ENCODE measurements around the gene SEC16B. TPM values are rescaled to one million over a fixed set of nuclear protein-coding genes. Genes with fewer than 3 reads are reported as not detected.

Gene SEC16B
- total RNA-seq, 1 donor, result 3.3 TPM

- Histone ChIP-seq H3K4me1 (ENCODE audit: insufficient read depth, low read length) (peaks cover 19% of the 10 kb centered on the region), H3K27me3 (ENCODE audit: insufficient read depth, low read length) (no peaks in the 10 kb centered on the region), H3K36me3 (ENCODE audit: insufficient read depth, low read length) (no peaks in the 10 kb centered on the region), H3K79me2 (ENCODE audit: insufficient read depth, low read length) (no peaks in the 10 kb centered on the region), H2AFZ (ENCODE audit: low read length) (peak overlapping the region; percentile 26), H3K27ac (ENCODE audit: low read depth, low read length) (peak overlapping the region; percentile 45), H3K9me3 (ENCODE audit: low read depth, low read length) (no peaks in the 10 kb centered on the region), H3K4me2 (ENCODE audit: insufficient read depth, low read length) (peak overlapping the region; percentile 11), H4K20me1 (ENCODE audit: insufficient read depth, low read length) (no peaks in the 10 kb centered on the region), H3K4me3 (ENCODE audit: insufficient read depth, low read length) (no peak overlapping the region)
- TF ChIP-seq CTCF (IDR thresholded peaks at IDR 0.05; ENCODE audit: extremely low read depth, low read depth, low read length), result no peak
- DNase-seq (ENCODE audit: insufficient read length, low spot score, missing footprints), result no peak
These were observed 6.0 kb upstream of the SEC16B start for GRCh38 chr1:177975588-177976495.

GRCh38 chr1:177973585-177973984 lies 3.7 kb upstream of the SEC16B start:
- no peaks in the 10 kb centered on the region for H3K9me3 ChIP-seq (ENCODE audit: low read depth, low read length)
- H3K79me2 ChIP-seq (ENCODE audit: insufficient read depth, low read length), result no peaks in the 10 kb centered on the region
- DNase-seq (ENCODE audit: insufficient read length, low spot score, missing footprints), result no peak
- TF ChIP-seq CTCF (IDR thresholded peaks at IDR 0.05; ENCODE audit: extremely low read depth, low read depth, low read length), result no peak
- H3K36me3 ChIP-seq (ENCODE audit: insufficient read depth, low read length), result no peaks in the 10 kb centered on the region
- H3K27me3 ChIP-seq (ENCODE audit: insufficient read depth, low read length), result no peaks in the 10 kb centered on the region
- no peak overlapping the region for H3K4me2 ChIP-seq (ENCODE audit: insufficient read depth, low read length)
- no peak overlapping the region for H3K27ac ChIP-seq (ENCODE audit: low read depth, low read length)
- no peak overlapping the region for H2AFZ ChIP-seq (ENCODE audit: low read length)
- peaks cover 19% of the 10 kb centered on the region for H3K4me1 ChIP-seq (ENCODE audit: insufficient read depth, low read length)
- no peaks in the 10 kb centered on the region for H4K20me1 ChIP-seq (ENCODE audit: insufficient read depth, low read length)
- H3K4me3 ChIP-seq (ENCODE audit: insufficient read depth, low read length), result no peak overlapping the region

- TF ChIP-seq CTCF (IDR thresholded peaks at IDR 0.05; ENCODE audit: extremely low read depth, low read depth, low read length), result no peak
These were observed 749 bp downstream of the SEC16B start for GRCh38 chr1:177969109-177969508.

GRCh38 chr1:177966199-177966598 lies 3.7 kb downstream of the SEC16B start:
- H3K27ac ChIP-seq (ENCODE audit: low read depth, low read length), result no peak overlapping the region
- H4K20me1 ChIP-seq (ENCODE audit: insufficient read depth, low read length), result no peaks in the 10 kb centered on the region
- H3K4me1 ChIP-seq (ENCODE audit: insufficient read depth, low read length), result no peaks in the 10 kb centered on the region
- H2AFZ ChIP-seq (ENCODE audit: low read length), result no peak overlapping the region
- DNase-seq (ENCODE audit: insufficient read length, low spot score, missing footprints), result no peak
- no peaks in the 10 kb centered on the region for H3K27me3 ChIP-seq (ENCODE audit: insufficient read depth, low read length)
- H3K4me3 ChIP-seq (ENCODE audit: insufficient read depth, low read length), result no peak overlapping the region
- H3K36me3 ChIP-seq (ENCODE audit: insufficient read depth, low read length), result peaks cover 13% of the 10 kb centered on the region
- TF ChIP-seq CTCF (IDR thresholded peaks at IDR 0.05; ENCODE audit: extremely low read depth, low read depth, low read length), result no peak
- no peaks in the 10 kb centered on the region for H3K79me2 ChIP-seq (ENCODE audit: insufficient read depth, low read length)
- no peak overlapping the region for H3K4me2 ChIP-seq (ENCODE audit: insufficient read depth, low read length)
- H3K9me3 ChIP-seq (ENCODE audit: low read depth, low read length), result no peaks in the 10 kb centered on the region

More at GRCh38 chr1:177969109-177969508, 749 bp downstream of the SEC16B start:
- no peaks in the 10 kb centered on the region for H3K79me2 ChIP-seq (ENCODE audit: insufficient read depth, low read length)
- H3K36me3 ChIP-seq (ENCODE audit: insufficient read depth, low read length), result peaks cover 10% of the 10 kb centered on the region
- no peak overlapping the region for H3K4me3 ChIP-seq (ENCODE audit: insufficient read depth, low read length)
- no peak overlapping the region for H3K4me2 ChIP-seq (ENCODE audit: insufficient read depth, low read length)
- H3K9me3 ChIP-seq (ENCODE audit: low read depth, low read length), result no peaks in the 10 kb centered on the region
- no peaks in the 10 kb centered on the region for H3K27me3 ChIP-seq (ENCODE audit: insufficient read depth, low read length)
- no peak for DNase-seq (ENCODE audit: insufficient read length, low spot score, missing footprints)
- H3K4me1 ChIP-seq (ENCODE audit: insufficient read depth, low read length), result no peaks in the 10 kb centered on the region
- H2AFZ ChIP-seq (ENCODE audit: low read length), result no peak overlapping the region
- H3K27ac ChIP-seq (ENCODE audit: low read depth, low read length), result no peak overlapping the region
- H4K20me1 ChIP-seq (ENCODE audit: insufficient read depth, low read length), result no peaks in the 10 kb centered on the region

All from osteoblast (primary cell).